Karpas-422 (cell line): Measurements from ENCODE around the gene PRKCE. TPM values are rescaled to one million over a fixed set of nuclear protein-coding genes. Genes with fewer than 3 reads are reported as not detected.
A peak's percentile ranks its signal among the peaks of the same experiment; 100 is the strongest.
"Not testable (repeated sequence)": the region's sequence is repeated elsewhere in the genome, so short reads cannot be mapped to it uniquely, and the experiment has no call there.

Source experiments
- DNase-seq: peaks from one replicate; pipeline ENCODE4 v3.0.0-alpha.2; 2015
- H2AFZ ChIP-seq: fragments of 200-600 bp; sonication (generic); 2 replicates; pipeline ENCODE4 v1.6.1; 2014; ENCODE audit warnings: antibody characterized with exemption, low read length, mixed read lengths
- H3K27ac ChIP-seq: fragments of 200-600 bp; sonication (generic); 2 replicates; pipeline ENCODE4 v1.5.1; 2014; ENCODE audit warnings: mild to moderate bottlenecking, low read length, moderate library complexity
- H3K27me3 ChIP-seq: fragments of 200-600 bp; sonication (generic); 2 replicates; pipeline ENCODE4 v1.6.1; 2014; ENCODE audit warnings: low read length, mixed read lengths
- H3K36me3 ChIP-seq: fragments of 200-600 bp; sonication (generic); 2 replicates; pipeline ENCODE4 v1.6.1; 2014; ENCODE audit warnings: low read length, mixed read lengths; ENCODE audit not compliant: insufficient read depth
- H3K4me1 ChIP-seq: fragments of 200-600 bp; sonication (generic); 2 replicates; pipeline ENCODE4 v1.6.1; 2014; ENCODE audit warnings: mild to moderate bottlenecking, low read length, mixed read lengths
- H3K4me2 ChIP-seq: fragments of 200-600 bp; sonication (generic); 2 replicates; pipeline ENCODE4 v1.6.1; 2014; ENCODE audit warnings: low read length, low read depth, mild to moderate bottlenecking; ENCODE audit not compliant: poor library complexity, severe bottlenecking
- H3K4me3 ChIP-seq: fragments of 200-600 bp; sonication (generic); 2 replicates; pipeline ENCODE4 v1.5.1; 2014; ENCODE audit warnings: mild to moderate bottlenecking, antibody characterized with exemption, low read length, mixed read lengths
- H3K79me2 ChIP-seq: fragments of 200-600 bp; sonication (generic); 2 replicates; pipeline ENCODE4 v1.6.1; 2014; ENCODE audit warnings: mild to moderate bottlenecking, low read length, mixed read lengths
- H3K9ac ChIP-seq: fragments of 200-600 bp; sonication (generic); 2 replicates; pipeline ENCODE4 v1.6.0; 2014; ENCODE audit warnings: low read length
- H3K9me2 ChIP-seq: fragments of 200-600 bp; sonication (generic), shearing (Covaris generic); replicated peaks from 2 replicates; pipeline ENCODE4 v1.6.0; 2014; ENCODE audit warnings: mild to moderate bottlenecking, low read length, moderate library complexity; ENCODE audit not compliant: insufficient read depth
- H3K9me3 ChIP-seq: fragments of 300-700, 200-600 bp; sonication (generic); 2 replicates; pipeline ENCODE4 v1.6.1; 2014; ENCODE audit warnings: low read length, mixed read lengths
- H4K20me1 ChIP-seq: fragments of 200-600 bp; sonication (generic); 2 replicates; pipeline ENCODE4 v1.6.1; 2014; ENCODE audit warnings: mild to moderate bottlenecking, antibody characterized with exemption, low read length, low read depth; ENCODE audit not compliant: insufficient read depth
- total RNA-seq: library from RNA; depleted of rRNA; stranded (reverse); fragments of >200 nt; shearing (Covaris generic); gene quantifications from 2 replicates; pipeline ENCODE4 v1.2.3, GENCODE V29; 2014; ENCODE audit warnings: low replicate concordance

PRKCE gene
- total RNA-seq, 1 experiment from 2014 or later: 61.8 TPM

DNA sequence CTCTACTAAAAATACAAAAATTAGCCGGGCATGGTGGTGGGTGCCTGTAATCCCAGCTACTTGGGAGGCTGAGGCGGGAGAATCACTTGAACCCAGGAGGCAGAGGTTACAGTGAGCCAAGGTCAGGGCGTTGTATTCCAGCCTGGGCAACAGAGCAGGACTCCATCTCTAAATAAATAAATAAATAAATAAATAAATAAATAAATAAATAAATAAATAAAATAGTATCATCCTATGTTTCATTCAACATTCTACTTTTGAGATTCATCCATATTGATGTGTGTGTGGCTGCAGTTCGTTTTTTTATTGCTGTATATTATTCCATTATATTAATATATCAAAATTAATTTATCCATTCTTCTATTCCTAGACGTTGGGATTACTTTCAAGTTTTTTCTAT lies 207.4 kb downstream of the PRKCE start:
- Histone ChIP-seq H3K4me2 (peak overlapping the region; percentile 61), H3K36me3 (peaks cover 13% of the 10 kb centered on the region; the same call in 1 of the 2 replicates), H3K27ac (peak overlapping the region; percentile 86), H3K4me1 (peaks cover 79% of the 10 kb centered on the region), H3K79me2 (peaks cover 97% of the 10 kb centered on the region)
- not testable (repeated sequence) for H2AFZ ChIP-seq, H3K9ac ChIP-seq, H3K27me3 ChIP-seq, H3K4me3 ChIP-seq, H3K9me2 ChIP-seq, H3K9me3 ChIP-seq, DNase-seq, H4K20me1 ChIP-seq

DNA sequence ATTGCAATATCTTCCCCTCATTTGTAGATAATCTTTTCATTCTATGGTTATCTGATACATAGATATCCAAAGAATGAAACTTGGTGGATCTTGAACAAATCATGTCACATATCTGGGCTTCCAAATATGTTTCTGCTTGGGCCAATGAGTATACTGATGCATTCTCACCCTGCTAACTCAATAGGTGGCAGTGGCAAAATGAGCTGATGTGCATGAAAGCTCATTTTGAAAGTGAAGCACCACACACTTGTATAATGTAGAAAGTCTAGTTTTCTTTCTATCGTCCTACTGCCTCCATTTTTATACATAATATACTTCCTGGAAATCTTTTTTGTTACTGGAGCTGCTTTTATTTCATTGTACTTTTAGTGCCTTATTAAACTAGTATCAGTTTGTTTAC lies 208.2 kb downstream of the PRKCE start:
- H2AFZ ChIP-seq: no peak overlapping the region
- H3K9me3 ChIP-seq: no peaks in the 10 kb centered on the region

DNA sequence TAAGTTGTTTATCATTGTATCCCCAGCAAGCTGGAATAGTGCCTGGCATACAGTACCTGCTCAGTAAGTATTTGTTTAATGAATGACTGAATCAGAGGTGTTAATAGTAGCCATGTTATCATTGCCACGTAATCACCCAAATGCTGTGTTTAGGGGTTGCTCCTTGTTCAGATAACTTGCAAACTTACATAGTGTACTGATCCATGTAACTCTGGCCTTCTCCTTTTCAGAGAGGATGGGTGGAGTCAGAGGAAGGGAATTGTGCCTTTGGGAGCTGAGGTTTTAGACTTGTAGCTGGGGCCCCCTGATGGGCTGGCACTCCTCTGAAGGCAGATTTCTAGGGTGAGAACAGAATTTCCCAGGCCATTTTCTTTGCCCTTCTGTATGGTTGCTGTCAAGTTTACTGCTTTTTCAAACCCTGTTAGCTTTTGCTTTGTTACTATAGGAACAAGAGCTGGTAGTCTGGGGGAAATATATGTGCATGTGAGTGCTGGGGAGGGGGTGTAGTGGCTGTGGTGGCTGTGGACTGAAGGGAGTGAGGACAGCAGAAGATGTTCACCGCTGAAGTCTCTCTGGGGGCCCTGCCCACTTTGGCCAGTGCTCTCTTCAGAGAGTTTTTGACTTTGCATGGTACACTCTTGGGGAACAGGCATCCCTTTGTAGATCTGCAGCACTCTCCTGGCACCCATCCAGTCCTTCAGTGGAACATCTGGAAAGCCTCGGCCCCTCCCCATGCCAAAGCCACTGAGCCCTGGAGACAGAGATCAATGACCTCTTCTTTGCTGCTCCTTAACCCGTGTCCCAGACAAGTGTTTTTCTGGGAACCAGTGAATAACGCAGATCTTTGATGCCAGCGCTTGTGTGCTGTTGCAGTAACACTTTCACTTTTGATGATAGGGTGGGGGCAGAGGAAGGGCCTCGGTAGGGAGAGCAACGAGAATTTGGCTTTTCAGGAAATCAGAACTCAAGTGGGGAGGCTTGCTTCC lies 209.0 kb downstream of the PRKCE start:
- Histone ChIP-seq H3K4me3 (peak overlapping the region; percentile 45; the same call in 1 of the 2 replicates), H4K20me1 (no peaks in the 10 kb centered on the region), H3K9ac (peak overlapping the region; percentile 54), H3K9me2 (no peaks in the 10 kb centered on the region), H3K36me3 (peaks cover 20% of the 10 kb centered on the region; the same call in 1 of the 2 replicates), H3K79me2 (peaks cover 97% of the 10 kb centered on the region), H3K9me3 (no peaks in the 10 kb centered on the region), H3K27ac (peak overlapping the region; percentile 86), H3K4me1 (peaks cover 87% of the 10 kb centered on the region), H2AFZ (no peak overlapping the region), H3K4me2 (peak overlapping the region; percentile 61), H3K27me3 (no peaks in the 10 kb centered on the region)
- DNase-seq: peak; percentile 66

More for the DNA sequence above, 208.2 kb downstream of the PRKCE start:
- H4K20me1 ChIP-seq: no peaks in the 10 kb centered on the region
- DNase-seq: peak; percentile 56
- H3K4me1 ChIP-seq: peaks cover 82% of the 10 kb centered on the region
- H3K4me3 ChIP-seq: peak overlapping the region; percentile 45; the same call in 1 of the 2 replicates
- H3K79me2 ChIP-seq: peaks cover 97% of the 10 kb centered on the region
- H3K4me2 ChIP-seq: peak overlapping the region; percentile 61
- H3K27me3 ChIP-seq: no peaks in the 10 kb centered on the region
- no peaks in the 10 kb centered on the region for H3K9me2 ChIP-seq
- H3K27ac ChIP-seq: peak overlapping the region; percentile 86
- H3K9ac ChIP-seq: peak overlapping the region; percentile 54
- H3K36me3 ChIP-seq: peaks cover 16% of the 10 kb centered on the region; the same call in 1 of the 2 replicates

DNA sequence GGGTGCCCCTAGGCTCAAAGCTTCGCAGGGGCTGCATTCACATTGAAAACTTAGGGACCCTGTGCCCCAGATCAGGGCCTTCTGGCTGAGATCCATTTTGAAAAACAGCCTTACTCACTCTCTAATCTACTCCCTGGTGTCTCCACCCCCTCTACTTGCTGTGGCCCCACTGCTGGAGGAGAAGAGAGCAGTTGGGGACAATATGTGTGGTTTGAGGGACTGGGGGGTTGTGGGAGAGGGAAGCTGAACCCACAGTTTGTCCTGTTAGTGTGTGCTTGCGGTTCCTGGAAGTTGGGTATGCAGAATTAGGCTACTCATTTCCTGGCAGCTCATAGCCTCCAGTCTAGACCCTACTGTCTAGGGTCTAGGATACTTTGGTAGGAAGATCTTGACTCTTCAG lies 211.4 kb downstream of the PRKCE start:
- no peak overlapping the region for H2AFZ ChIP-seq
- no peaks in the 10 kb centered on the region for H3K9me2 ChIP-seq
- H3K27me3 ChIP-seq: no peaks in the 10 kb centered on the region
- H4K20me1 ChIP-seq: no peaks in the 10 kb centered on the region
- peak overlapping the region; percentile 11; the same call in 1 of the 2 replicates for H3K27ac ChIP-seq
- H3K9me3 ChIP-seq: no peaks in the 10 kb centered on the region
- DNase-seq: no peak
- H3K36me3 ChIP-seq: peaks cover 20% of the 10 kb centered on the region; the same call in 1 of the 2 replicates
- peaks cover 96% of the 10 kb centered on the region for H3K79me2 ChIP-seq
- H3K4me2 ChIP-seq: no peak overlapping the region
- H3K4me1 ChIP-seq: peaks cover 81% of the 10 kb centered on the region
- H3K4me3 ChIP-seq: no peak overlapping the region
- no peak overlapping the region for H3K9ac ChIP-seq

DNA sequence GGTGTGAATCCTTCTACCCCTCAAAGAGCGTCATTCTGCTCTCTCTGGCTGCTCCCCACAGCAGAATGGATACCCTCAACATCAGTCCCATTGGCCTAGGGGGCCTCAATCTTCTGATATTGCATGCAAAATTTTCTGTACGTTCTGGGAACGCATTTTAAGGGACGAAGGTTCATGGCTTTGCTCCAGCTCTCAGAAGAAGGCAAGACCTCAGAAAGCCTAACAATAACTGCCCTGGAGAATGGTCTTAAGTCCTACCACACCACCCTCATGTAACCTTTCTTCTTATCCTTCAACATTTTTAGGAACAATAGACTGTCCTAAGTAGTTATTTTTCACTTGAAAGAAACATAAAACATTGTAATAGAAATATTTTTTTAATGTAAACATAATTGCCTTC lies 212.6 kb downstream of the PRKCE start:
- H3K9me3 ChIP-seq: no peaks in the 10 kb centered on the region
- H3K36me3 ChIP-seq: peaks cover 20% of the 10 kb centered on the region; the same call in 1 of the 2 replicates
- no peak overlapping the region for H2AFZ ChIP-seq
- no peak overlapping the region for H3K9ac ChIP-seq
- H3K9me2 ChIP-seq: no peaks in the 10 kb centered on the region
- no peak for DNase-seq
- H3K4me1 ChIP-seq: peaks cover 71% of the 10 kb centered on the region
- peaks cover 96% of the 10 kb centered on the region for H3K79me2 ChIP-seq
- no peaks in the 10 kb centered on the region for H4K20me1 ChIP-seq
- no peak overlapping the region for H3K4me3 ChIP-seq
- H3K27me3 ChIP-seq: no peaks in the 10 kb centered on the region
- no peak overlapping the region for H3K4me2 ChIP-seq
- H3K27ac ChIP-seq: peak overlapping the region; percentile 40

- H3K4me1 ChIP-seq: peaks cover 39% of the 10 kb centered on the region
- H2AFZ ChIP-seq: no peak overlapping the region
- peaks cover 24% of the 10 kb centered on the region; the same call in 1 of the 2 replicates for H3K36me3 ChIP-seq
- no peaks in the 10 kb centered on the region for H3K27me3 ChIP-seq
- no peak overlapping the region for H3K4me3 ChIP-seq
- no peak for DNase-seq
- no peaks in the 10 kb centered on the region for H3K9me3 ChIP-seq
- peak overlapping the region; percentile 38; the same call in 1 of the 2 replicates for H3K27ac ChIP-seq
- no peaks in the 10 kb centered on the region for H4K20me1 ChIP-seq
- no peak overlapping the region for H3K4me2 ChIP-seq
- H3K79me2 ChIP-seq: peaks cover 94% of the 10 kb centered on the region
- H3K9ac ChIP-seq: no peak overlapping the region
- H3K9me2 ChIP-seq: no peaks in the 10 kb centered on the region
Observed at GRCh38 chr2:45867349-45867748, 215.9 kb downstream of the PRKCE start.

- Histone ChIP-seq H3K27ac (peak overlapping the region; percentile 38; the same call in 1 of the 2 replicates), H3K4me3 (no peak overlapping the region), H3K27me3 (no peaks in the 10 kb centered on the region), H3K4me1 (peaks cover 34% of the 10 kb centered on the region), H3K79me2 (peaks cover 94% of the 10 kb centered on the region), H3K4me2 (no peak overlapping the region), H3K36me3 (peaks cover 24% of the 10 kb centered on the region), H3K9ac (no peak overlapping the region), H4K20me1 (no peaks in the 10 kb centered on the region), H2AFZ (no peak overlapping the region), H3K9me3 (no peaks in the 10 kb centered on the region), H3K9me2 (no peaks in the 10 kb centered on the region)
- DNase-seq: no peak
Observed at GRCh38 chr2:45867800-45868199, 216.3 kb downstream of the PRKCE start.

- no peak for DNase-seq
- Histone ChIP-seq H3K4me3 (no peak overlapping the region), H3K36me3 (peaks cover 34% of the 10 kb centered on the region; the same call in 1 of the 2 replicates), H4K20me1 (no peaks in the 10 kb centered on the region), H3K9me3 (no peaks in the 10 kb centered on the region), H3K27ac (no peak overlapping the region), H3K27me3 (no peaks in the 10 kb centered on the region), H3K79me2 (peaks cover 94% of the 10 kb centered on the region), H2AFZ (no peak overlapping the region), H3K9ac (no peak overlapping the region), H3K9me2 (no peaks in the 10 kb centered on the region), H3K4me1 (peaks cover 21% of the 10 kb centered on the region), H3K4me2 (no peak overlapping the region)
Observed at GRCh38 chr2:45869165-45869501, 217.7 kb downstream of the PRKCE start.
